Measurements from ENCODE around the gene GMCL2.

GMCL2 gene

DNA sequence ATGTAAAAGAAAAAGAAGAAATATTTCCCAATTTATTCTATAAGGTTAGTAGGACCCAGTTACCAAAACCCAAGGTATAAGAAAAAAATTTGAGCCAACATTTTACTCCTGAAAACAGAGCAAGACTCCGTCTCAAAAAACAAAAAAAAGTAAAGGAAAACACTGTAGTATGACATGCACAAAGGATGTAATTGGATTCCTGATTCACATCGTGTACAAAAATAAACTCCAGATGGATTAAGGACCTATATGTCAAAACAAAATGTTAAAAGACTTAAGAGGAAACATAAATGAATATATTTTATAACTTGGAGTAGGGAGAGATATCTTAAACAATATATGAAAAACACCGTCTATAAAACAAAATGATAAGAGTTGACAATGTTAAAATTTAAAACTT is 31.7 kb upstream of the GMCL2 start:
- no peak for DNase-seq

DNA sequence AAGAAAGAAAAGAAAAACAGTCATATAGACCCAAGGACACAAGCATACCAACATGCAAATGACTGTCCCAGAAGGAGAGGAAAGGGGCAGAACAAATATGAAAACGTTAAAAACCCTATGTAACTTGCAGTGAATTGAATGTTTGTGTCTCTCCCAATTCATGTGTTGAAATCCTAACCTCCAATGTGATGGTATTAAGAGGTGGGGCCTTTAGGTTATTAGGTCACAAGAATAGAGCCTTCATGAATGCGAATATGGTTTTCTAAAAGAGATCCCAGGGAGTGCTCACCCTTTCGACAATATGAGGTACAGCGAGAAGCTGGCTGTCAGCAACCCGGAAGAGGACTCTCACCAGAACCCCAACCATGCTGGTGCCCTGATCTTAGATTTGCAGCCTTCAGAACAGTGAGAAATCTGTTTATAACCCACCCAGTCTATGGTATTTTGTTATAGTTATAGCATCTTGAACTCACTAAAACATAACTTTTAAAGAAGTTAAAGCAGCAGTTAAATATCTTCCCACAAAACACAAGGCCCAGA is 31.1 kb upstream of the GMCL2 start:
- DNase-seq: no peak

DNA sequence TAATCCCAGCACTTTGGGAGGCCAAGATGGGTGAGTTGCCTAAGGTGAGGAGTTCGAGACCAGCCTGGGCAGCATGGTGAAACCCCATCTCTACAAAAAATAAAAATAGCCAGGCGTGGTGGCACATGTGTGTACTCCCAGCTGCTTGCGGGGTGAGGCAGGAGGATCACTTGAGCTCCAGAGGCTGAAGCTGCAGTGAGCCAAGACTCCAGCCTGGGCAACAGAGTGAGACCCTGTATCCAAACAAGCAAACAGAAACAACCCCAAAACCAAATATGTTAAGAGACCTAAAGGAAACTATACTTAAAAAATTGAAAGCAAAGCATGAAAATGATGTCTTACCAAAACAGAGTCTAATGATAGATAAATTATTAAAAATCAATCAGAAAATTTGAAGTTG is 29.6 kb upstream of the GMCL2 start:
- no peak for DNase-seq

DNA sequence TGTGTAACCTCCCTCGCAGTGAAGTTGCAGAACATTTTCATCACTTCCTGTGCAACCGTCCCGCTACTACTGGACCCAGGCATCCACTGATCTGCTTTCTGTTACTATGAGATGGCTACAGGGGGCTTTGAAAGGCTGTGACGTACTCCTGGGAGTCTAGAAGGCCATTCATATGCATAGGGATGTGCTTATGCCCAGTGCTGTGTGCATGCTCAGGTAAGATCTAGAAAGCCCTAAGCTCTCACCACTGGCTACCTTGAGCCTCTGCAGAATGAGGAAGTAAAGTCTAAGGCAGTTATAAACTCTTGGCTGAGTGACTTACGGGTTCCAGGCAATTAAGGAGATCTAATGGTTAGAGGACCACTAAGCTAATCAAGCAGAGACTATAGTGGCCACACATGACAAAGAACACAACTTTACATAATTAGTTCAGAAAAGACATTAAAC is 28.9 kb upstream of the GMCL2 start:
- no peak for DNase-seq

DNA sequence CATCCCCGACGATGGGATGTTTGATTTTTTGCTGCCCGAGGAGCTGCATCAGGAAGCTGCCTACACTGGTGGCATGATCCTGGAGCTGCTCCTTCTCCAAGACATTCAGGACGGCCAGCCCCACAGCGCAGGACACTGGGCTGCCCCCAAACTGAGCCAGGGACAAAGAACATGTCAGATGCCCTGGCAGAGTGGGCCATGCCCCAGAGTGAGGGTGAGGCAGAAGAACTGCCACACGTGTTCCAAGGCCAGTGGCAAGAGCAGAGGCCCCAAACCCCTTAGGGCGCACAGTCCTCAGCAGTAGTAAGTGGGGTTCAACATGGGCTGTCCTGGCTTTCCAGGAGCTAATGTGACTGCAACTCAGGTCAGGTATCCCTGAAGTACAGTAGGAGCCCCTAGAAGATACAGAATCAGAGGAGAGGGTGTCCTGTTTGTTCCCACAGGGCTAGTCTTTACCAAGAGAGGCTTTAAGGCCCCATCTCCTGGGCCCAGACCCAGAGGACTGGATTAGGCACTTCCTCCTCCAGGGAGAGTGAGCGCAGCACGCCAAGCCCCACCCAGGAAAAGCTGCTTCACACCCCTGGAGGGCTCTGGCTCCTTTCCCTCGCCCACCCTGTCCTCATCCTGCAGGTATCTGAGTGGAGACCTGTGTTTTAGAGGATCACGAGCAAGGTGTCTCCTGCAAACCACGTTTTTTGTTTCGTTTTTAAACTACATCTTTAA is 28.3 kb upstream of the GMCL2 start:
- no peak for DNase-seq

GRCh38 chr5:178214160-178214803 is 27.1 kb upstream of the GMCL2 start:
- DNase-seq: no peak

GRCh38 chr5:178213748-178214151 is 26.6 kb upstream of the GMCL2 start:
- DNase-seq: no peak

- DNase-seq: no peak
Measured at GRCh38 chr5:178213003-178213461, 25.9 kb upstream of the GMCL2 start.

DNA sequence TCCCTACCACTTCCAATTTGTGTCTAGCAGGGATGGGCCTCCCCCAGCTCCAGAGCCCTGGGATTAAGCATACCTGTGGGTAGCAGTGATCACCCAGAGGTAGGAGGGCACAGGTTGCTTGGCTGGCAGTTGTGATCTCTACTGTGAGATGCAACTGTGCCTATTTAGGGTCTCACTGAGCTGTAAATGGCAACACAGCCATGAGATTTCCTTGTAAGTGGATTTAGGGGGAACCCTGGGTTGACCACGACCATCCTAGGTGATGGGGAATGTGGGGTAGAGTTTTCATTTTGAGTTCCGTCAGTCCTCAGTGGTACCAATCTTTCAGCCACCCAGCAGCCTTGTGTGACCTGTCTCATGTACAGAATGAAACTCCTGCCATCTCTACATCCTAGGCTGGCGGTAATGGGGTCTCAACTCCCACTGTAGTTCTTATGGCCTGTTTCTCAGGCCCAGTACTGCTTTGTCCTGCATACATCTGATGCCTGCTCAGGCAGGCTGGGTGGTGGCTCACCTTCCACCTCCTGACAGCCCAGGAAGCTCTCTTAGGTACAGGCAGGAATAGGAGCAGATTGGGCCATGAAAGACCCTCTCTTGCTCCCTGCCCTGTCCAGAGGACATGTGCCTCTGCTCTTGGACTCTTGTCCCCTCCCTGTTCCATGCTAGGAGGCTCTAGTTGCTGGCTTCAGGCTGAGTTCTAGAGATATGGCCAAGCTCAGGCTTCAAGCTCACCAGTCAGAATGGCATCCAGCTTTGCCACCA is 25.3 kb upstream of the GMCL2 start:
- no peak for DNase-seq

DNA sequence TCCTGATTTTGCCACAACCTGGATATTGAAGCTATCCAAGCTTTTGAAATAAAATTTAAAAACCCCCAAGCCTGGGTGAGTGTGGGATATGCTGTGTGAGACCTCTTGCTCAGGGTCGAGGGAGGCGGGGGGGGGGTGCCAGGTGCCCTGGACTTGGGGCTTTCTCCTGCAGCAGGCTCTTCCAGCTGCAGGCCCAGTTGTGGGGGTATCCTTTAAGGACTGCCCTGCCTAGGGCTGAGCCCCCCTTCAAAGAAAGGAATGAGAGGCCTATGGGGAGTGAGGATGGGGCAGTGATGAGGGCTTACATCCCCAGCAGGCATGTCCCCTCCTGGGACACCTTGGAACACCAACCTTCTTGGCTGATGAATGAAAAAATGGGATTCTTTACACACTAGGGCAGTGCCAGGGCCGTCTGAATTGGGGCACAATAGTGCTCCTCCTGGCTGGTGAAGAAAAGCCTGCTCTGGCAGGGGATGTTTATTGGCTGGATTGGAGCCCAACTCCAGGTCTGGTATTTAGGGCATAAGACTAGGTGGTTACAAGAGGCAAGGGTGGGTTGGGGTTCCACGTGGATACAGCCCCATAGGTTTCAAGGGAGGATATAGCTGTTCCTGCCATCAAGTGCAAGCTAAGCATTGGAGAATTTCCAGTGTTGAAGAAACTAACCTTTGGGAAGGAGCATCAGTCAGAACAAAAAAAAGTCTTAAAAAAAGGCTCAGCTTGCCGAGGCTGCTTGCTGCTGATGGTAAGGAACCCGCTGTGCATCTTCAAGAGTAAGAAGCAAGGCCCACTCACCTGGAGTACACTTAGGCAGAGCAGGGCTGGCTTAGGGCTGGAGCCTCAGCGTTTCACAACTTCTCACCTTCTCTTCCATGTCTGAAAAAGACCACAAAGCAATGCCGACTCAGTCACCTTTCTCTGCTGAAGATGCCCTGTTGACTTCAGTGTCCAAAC is 24.2 kb upstream of the GMCL2 start:
- DNase-seq: no peak

DNA sequence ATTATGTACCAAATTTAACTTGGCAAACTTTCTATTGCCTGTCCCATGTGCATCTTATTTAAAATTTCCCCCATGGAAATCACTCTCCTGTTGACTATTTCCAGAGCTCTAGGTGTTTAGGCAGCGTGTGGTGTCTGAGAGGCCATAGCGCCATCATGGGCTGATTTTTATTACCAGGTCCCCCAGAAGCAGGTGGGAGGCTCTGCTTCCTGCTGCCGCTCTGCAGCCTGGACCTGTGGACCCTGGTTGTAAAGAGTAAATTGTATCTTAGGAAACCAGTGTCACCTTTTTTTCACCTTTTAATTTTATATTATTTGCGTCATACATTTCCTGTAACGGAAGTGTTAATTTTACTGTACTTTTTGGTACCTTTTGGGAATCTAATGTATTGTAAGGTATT is 23.5 kb upstream of the GMCL2 start:
- DNase-seq: no peak

DNA sequence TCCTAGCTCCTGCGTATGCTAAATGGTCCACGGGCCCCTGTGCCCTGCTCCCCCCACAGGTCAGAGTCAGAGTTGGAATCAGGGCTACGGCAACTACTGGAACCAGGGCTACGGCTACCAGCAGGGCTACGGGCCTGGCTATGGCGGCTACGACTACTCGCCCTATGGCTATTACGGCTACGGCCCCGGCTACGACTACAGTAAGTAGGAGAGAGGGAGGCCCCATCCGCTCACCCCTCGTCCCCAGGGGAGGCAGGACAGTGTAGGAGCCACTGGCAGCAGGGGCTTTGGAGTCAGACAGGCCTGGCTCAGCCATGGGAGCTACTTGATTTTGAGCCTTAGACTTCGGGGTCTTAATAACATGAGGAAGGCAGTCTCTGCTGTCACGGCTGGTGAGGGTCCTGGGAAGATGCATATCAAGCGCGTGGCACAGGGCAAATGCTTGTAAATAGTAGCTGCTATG is 22.9 kb upstream of the GMCL2 start:
- DNase-seq: no peak

GRCh38 chr5:178209334-178210072 is 22.3 kb upstream of the GMCL2 start:
- no peak for DNase-seq

DNA sequence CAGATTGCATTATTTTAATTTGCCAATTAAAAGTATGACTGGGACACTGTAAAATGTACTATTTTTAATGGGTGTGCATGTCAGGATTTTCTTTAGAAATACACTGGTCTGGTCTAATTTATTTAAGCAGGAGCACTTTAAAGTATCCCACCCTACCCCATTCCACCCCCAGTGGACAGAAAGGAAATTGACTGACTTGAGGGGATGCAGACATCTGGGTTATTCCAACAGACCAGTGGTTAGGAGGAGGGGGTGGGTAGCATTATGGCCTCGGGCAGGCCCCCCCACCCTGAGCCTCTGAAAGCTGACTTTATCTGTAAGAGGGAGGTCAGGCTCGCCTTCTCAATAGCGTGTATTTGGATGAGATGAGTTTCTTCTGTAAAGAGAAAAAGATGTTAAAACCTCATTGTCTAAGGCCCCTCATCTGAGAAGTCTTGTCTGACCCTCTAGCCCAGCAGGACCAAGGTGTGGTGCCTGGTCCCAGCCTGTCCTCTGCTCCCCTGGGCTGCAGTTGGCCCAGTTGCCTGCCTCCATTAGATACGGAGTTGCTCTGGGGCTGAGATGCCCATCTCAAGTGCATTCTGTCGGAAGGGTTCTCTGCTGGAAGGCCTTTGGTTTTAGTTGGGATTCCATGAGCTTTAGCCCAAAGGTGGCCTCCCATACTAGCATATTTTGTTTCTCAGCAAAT is 21.5 kb upstream of the GMCL2 start:
- no peak for DNase-seq

DNA sequence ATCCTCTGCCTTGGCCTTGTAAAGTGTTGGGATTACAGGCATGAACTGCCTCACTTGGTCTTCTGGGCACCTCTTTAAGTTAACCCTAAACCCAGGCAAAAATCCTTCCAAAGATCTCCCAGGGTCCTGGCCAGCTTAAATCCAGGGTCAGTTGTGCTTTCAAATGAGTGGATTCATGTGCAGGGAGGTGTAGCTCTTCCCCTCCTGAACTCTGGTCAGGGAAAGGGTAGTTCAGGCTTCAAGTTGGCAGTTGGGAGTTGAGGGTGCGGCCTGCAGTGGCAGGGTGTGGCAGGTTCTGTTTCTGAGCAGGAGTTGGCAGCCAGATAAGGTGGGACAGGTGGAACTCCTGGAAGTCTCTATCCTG is 20.7 kb upstream of the GMCL2 start:
- no peak for DNase-seq

DNA sequence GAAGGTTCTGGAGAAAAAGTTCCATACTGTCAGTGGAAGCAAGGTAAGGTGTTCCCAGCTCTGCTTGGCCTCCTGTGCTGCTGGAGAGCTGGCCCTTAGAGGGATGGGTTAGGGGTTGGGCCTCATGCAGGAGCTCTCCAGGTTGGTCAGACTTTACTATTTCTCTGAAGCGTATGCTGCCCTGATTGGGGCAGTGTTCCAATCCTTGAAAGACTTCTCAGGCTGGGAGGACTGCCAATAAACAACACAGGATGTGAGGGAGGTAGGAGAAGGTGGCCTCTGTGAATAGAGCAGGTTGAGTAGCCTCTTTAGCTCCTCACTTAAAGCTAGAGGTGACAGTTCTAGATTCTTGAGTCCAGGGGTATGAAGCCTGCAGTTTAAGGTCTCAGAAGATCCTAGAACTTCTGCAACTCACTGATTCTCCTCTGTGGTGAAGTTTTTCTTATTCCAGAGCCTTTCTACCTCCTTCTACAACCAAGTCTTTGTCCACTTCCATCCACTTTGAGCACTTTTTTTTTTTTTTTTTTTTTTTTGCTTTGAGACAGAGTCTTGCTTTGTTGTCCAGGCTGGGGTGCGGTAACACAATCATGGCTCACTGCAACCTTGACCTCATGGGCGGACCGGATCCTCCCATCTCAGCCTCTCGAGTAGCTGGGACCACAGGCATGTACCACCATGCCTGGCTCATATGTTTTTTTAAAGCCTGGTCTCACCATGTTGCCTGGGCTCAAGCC is 20.2 kb upstream of the GMCL2 start:
- DNase-seq: no peak

GRCh38 chr5:178206166-178207101 is 19.3 kb upstream of the GMCL2 start:
- DNase-seq: no peak

DNA sequence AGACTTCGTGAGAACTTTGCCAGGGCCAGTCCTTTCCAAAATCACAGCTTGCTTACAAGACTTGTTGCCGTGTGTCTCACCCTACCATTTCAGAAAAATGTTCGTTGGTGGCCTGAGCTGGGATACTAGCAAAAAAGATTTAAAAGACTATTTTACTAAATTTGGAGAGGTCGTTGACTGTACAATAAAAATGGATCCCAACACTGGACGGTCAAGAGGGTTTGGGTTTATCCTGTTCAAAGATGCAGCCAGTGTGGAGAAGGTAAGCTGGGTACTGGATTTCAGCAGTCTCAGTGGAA is 18.5 kb upstream of the GMCL2 start:
- DNase-seq: no peak
